Tibial artery (tissue), 4 donors: ENCODE results near the gene FASN.

Source experiments
- DNase-seq, 2 donors: peaks; one replicate each; pipeline ENCODE4 v3.0.0-alpha.2; 2019
- H3K27ac ChIP-seq, 2 donors: fragments of 200-600 bp; sonication (generic) in 1 of 2; 1 replicate in 1 of 2; 2 replicates in 1 of 2; pipeline ENCODE4 v1.5.1; 2018 to 2019; ENCODE audit warnings: mild to moderate bottlenecking in 1 of 2
- H3K27me3 ChIP-seq, 2 donors: fragments of 200-600 bp; sonication (generic) in 1 of 2; one replicate each; pipeline versions ENCODE4 v1.5.1 to v1.6.0; 2016 to 2019
- H3K36me3 ChIP-seq, 3 donors: fragments of 200-600 bp; sonication (generic) in 2 of 3; one replicate each; pipeline ENCODE4 v1.5.1; 2016 to 2019; ENCODE audit warnings: mild to moderate bottlenecking in 2 of 3
- H3K4me1 ChIP-seq, 4 donors: fragments of 200-600 bp; sonication (generic) in 2 of 4; 1 replicate in 3 of 4; 2 replicates in 1 of 4; pipeline ENCODE4 v1.5.1; 2016 to 2019
- H3K4me3 ChIP-seq, 2 donors: fragments of 200-600 bp; sonication (generic) in 1 of 2; 1 replicate in 1 of 2; 2 replicates in 1 of 2; pipeline ENCODE4 v1.5.1; 2018 to 2019; ENCODE audit warnings: mild to moderate bottlenecking in 2 of 2
- H3K9me3 ChIP-seq, 3 donors: fragments of 200-600 bp; sonication (generic) in 1 of 3; one replicate each; pipeline ENCODE4 v1.5.1; 2016 to 2019
- CTCF ChIP-seq, 2 experiments: fragments of 200-600 bp in 1 of 2; fragments of 450-650 bp in 1 of 2; IDR thresholded peaks; one replicate each; pipeline ENCODE4 v1.5.1; 2017 to 2019; ENCODE audit warnings: antibody characterized with exemption in 2 of 2, mild to moderate bottlenecking in 1 of 2, moderate library complexity in 1 of 2
- intact Hi-C: fragments of 100-400 bp; cut with DNase I; formaldehyde crosslinking; loops from one replicate; pipeline ENCODE4 v1.15.0; 2023; ENCODE audit warnings: low total_unique reads

The FASN gene

GRCh38 chr17:82127315-82127595 lies 29.2 kb upstream of the FASN start:
- intact Hi-C loops, result no loop called here
- TF ChIP-seq CTCF (IDR thresholded peaks at IDR 0.05), result no peak
- H3K4me3 ChIP-seq, result no peak overlapping the region
- no peak overlapping the region for H3K27ac ChIP-seq
- H3K9me3 ChIP-seq, result no peaks in the 10 kb centered on the region
- H3K4me1 ChIP-seq, result no peaks in the 10 kb centered on the region
- DNase-seq, result no peak
- no peaks in the 10 kb centered on the region for H3K27me3 ChIP-seq
- peaks cover 0 to 42% (median 12%) of the 10 kb centered on the region in 3 donors for H3K36me3 ChIP-seq

GRCh38 chr17:82126556-82127314 lies 28.7 kb upstream of the FASN start:
- no peak for DNase-seq
- Histone ChIP-seq H3K4me3 (no peak overlapping the region), H3K9me3 (no peaks in the 10 kb centered on the region), H3K27me3 (no peaks in the 10 kb centered on the region), H3K27ac (no peak overlapping the region), H3K36me3 (peaks cover 0 to 48% (median 12%) of the 10 kb centered on the region in 3 donors), H3K4me1 (no peaks in the 10 kb centered on the region)
- no peak for TF ChIP-seq CTCF (IDR thresholded peaks at IDR 0.05)
- intact Hi-C loops, result no loop called here

- no peaks in the 10 kb centered on the region for H3K27me3 ChIP-seq
- no peak for DNase-seq
- intact Hi-C loops, result no loop called here
- H3K36me3 ChIP-seq, result peaks cover 0 to 52% (median 12%) of the 10 kb centered on the region in 3 donors
- H3K27ac ChIP-seq, result no peak overlapping the region
- H3K9me3 ChIP-seq, result no peaks in the 10 kb centered on the region
- no peak overlapping the region for H3K4me3 ChIP-seq
- H3K4me1 ChIP-seq, result no peaks in the 10 kb centered on the region
- TF ChIP-seq CTCF (IDR thresholded peaks at IDR 0.05), result no peak
Observed at GRCh38 chr17:82124101-82124500, 26.1 kb upstream of the FASN start.

GRCh38 chr17:82121660-82122629 lies 23.9 kb upstream of the FASN start:
- intact Hi-C loops, result no loop called here
- TF ChIP-seq CTCF (IDR thresholded peaks at IDR 0.05), result no peak
- Histone ChIP-seq H3K4me1 (no peaks in the 10 kb centered on the region), H3K4me3 (no peak overlapping the region), H3K9me3 (no peaks in the 10 kb centered on the region), H3K36me3 (peaks cover 0 to 46% (median 6%) of the 10 kb centered on the region in 3 donors), H3K27ac (no peak overlapping the region), H3K27me3 (no peaks in the 10 kb centered on the region)
- no peak for DNase-seq

- intact Hi-C loops, result no loop called here
- no peaks in the 10 kb centered on the region for H3K27me3 ChIP-seq
- no peaks in the 10 kb centered on the region for H3K4me1 ChIP-seq
- H3K4me3 ChIP-seq, result no peak overlapping the region
- no peak overlapping the region for H3K27ac ChIP-seq
- H3K36me3 ChIP-seq, result peaks cover 0 to 39% (median 0%) of the 10 kb centered on the region in 3 donors
- H3K9me3 ChIP-seq, result no peaks in the 10 kb centered on the region
- no peak for DNase-seq
- TF ChIP-seq CTCF (IDR thresholded peaks at IDR 0.05), result no peak
Observed at GRCh38 chr17:82121246-82121645, 23.2 kb upstream of the FASN start.
